AG08395 (cell line): ENCODE results near the gene MNX1.

Source experiments
- DNase-seq: peaks from one replicate; pipeline ENCODE4 v3.0.0; 2012; ENCODE audit warnings: mixed read lengths, low spot score

Gene MNX1

GRCh38 chr7:157010588-157011332, at the start of gene MNX1:
MNX1 (minus strand) TSS chr7:157010663; CDS start chr7:157010350, 313 bp downstream.
- no peak for DNase-seq

- DNase-seq, result no peak
Observed at GRCh38 chr7:157059534-157059933, 49.1 kb upstream of the MNX1 start.

GRCh38 chr7:157058701-157059100, 48.2 kb upstream of the MNX1 start:
- DNase-seq, result no peak

- no peak for DNase-seq
Observed at GRCh38 chr7:157058068-157058467, 47.6 kb upstream of the MNX1 start.

GRCh38 chr7:157056957-157057902, 46.8 kb upstream of the MNX1 start:
- DNase-seq, result no peak

- no peak for DNase-seq
Observed at GRCh38 chr7:157056246-157056645, 45.8 kb upstream of the MNX1 start.

- DNase-seq, result no peak
Observed at GRCh38 chr7:157054927-157055326, 44.5 kb upstream of the MNX1 start.

GRCh38 chr7:157053118-157053517, 42.7 kb upstream of the MNX1 start:
- no peak for DNase-seq

- DNase-seq, result no peak
Observed at GRCh38 chr7:157047148-157047547, 36.7 kb upstream of the MNX1 start.

GRCh38 chr7:157046681-157047080, 36.2 kb upstream of the MNX1 start:
- peak; percentile 94 for DNase-seq

GRCh38 chr7:157044943-157045660, 34.6 kb upstream of the MNX1 start:
- DNase-seq, result no peak

GRCh38 chr7:157044147-157044687, 33.8 kb upstream of the MNX1 start:
- peak; percentile 31 for DNase-seq

- DNase-seq, result peak; percentile 94
Observed at GRCh38 chr7:157043745-157044144, 33.3 kb upstream of the MNX1 start.

GRCh38 chr7:157041514-157042277, 31.2 kb upstream of the MNX1 start:
- DNase-seq, result no peak

GRCh38 chr7:157041004-157041403, 30.5 kb upstream of the MNX1 start:
- no peak for DNase-seq

- no peak for DNase-seq
Observed at GRCh38 chr7:157037635-157038034, 27.2 kb upstream of the MNX1 start.

- no peak for DNase-seq
Observed at GRCh38 chr7:157037028-157037427, 26.6 kb upstream of the MNX1 start.

GRCh38 chr7:157035979-157036378, 25.5 kb upstream of the MNX1 start:
- no peak for DNase-seq

GRCh38 chr7:157035302-157035701, 24.8 kb upstream of the MNX1 start:
- DNase-seq, result no peak

GRCh38 chr7:157033483-157034473, 23.3 kb upstream of the MNX1 start:
- no peak for DNase-seq
